ENCODE measurements around the gene CRELD2. TPM values are rescaled to one million over a fixed set of nuclear protein-coding genes. Genes with fewer than 3 reads are reported as not detected.

Gene CRELD2
- total and polyA plus RNA-seq, 2 of the 13 experiments (the other 11 are each of a cell fraction or from before 2014, with no cell fraction given) = 17.2 to 44.7 TPM

DNA sequence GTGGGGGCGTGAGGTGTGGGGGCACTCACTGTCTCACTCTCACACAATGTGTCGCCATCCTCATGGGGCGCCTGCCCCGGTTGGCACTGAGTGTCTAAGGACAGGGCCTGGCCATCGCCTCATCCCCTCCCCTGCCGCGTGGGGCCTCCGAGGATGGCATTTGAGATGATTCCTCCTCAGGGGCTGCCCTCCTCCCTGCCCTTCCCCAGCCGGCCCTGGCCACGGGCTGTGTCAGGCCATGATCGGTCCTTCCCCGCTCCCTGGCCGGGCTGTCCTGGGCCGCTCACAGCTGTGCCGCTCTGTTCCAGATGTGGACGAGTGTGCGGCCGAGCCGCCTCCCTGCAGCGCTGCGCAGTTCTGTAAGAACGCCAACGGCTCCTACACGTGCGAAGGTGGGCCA lies 4.5 kb downstream of the CRELD2 start (continued):
- TF ChIP-seq, protein P1, sequence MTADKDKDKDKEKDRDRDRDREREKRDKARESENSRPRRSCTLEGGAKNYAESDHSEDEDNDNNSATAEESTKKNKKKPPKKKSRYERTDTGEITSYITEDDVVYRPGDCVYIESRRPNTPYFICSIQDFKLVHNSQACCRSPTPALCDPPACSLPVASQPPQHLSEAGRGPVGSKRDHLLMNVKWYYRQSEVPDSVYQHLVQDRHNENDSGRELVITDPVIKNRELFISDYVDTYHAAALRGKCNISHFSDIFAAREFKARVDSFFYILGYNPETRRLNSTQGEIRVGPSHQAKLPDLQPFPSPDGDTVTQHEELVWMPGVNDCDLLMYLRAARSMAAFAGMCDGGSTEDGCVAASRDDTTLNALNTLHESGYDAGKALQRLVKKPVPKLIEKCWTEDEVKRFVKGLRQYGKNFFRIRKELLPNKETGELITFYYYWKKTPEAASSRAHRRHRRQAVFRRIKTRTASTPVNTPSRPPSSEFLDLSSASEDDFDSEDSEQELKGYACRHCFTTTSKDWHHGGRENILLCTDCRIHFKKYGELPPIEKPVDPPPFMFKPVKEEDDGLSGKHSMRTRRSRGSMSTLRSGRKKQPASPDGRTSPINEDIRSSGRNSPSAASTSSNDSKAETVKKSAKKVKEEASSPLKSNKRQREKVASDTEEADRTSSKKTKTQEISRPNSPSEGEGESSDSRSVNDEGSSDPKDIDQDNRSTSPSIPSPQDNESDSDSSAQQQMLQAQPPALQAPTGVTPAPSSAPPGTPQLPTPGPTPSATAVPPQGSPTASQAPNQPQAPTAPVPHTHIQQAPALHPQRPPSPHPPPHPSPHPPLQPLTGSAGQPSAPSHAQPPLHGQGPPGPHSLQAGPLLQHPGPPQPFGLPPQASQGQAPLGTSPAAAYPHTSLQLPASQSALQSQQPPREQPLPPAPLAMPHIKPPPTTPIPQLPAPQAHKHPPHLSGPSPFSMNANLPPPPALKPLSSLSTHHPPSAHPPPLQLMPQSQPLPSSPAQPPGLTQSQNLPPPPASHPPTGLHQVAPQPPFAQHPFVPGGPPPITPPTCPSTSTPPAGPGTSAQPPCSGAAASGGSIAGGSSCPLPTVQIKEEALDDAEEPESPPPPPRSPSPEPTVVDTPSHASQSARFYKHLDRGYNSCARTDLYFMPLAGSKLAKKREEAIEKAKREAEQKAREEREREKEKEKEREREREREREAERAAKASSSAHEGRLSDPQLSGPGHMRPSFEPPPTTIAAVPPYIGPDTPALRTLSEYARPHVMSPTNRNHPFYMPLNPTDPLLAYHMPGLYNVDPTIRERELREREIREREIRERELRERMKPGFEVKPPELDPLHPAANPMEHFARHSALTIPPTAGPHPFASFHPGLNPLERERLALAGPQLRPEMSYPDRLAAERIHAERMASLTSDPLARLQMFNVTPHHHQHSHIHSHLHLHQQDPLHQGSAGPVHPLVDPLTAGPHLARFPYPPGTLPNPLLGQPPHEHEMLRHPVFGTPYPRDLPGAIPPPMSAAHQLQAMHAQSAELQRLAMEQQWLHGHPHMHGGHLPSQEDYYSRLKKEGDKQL (CRISPR knock-in tag; IDR thresholded peaks at IDR 0.05; ENCODE audit: low read depth) = no peak
- no peak for TF ChIP-seq SMARCC2 (IDR thresholded peaks at IDR 0.05)
- no peak for TF ChIP-seq MBD4 (IDR thresholded peaks at IDR 0.05; ENCODE audit: borderline replicate concordance, low read length)
- TF ChIP-seq SMAD3 (CRISPR knock-in tag; IDR thresholded peaks at IDR 0.05) = no peak
- TF ChIP-seq ZBTB42 (CRISPR knock-in tag; IDR thresholded peaks at IDR 0.05) = no peak
- TF ChIP-seq PCBP2 (optimal IDR thresholded peaks at IDR 0.05; ENCODE audit: low read depth, low read length, poor library complexity, severe bottlenecking) = no peak
- TF ChIP-seq CAMTA2 (CRISPR knock-in tag; IDR thresholded peaks at IDR 0.05; ENCODE audit: borderline replicate concordance) = no peak
- TF ChIP-seq DNMT3B (CRISPR knock-in tag; conservative IDR thresholded peaks at IDR 0.05) = no peak
- no peak for TF ChIP-seq EED (CRISPR knock-in tag; IDR thresholded peaks at IDR 0.05)
- no peak for TF ChIP-seq YEATS2 (CRISPR knock-in tag; IDR thresholded peaks at IDR 0.05; ENCODE audit: borderline replicate concordance)
- TF ChIP-seq, protein P2, sequence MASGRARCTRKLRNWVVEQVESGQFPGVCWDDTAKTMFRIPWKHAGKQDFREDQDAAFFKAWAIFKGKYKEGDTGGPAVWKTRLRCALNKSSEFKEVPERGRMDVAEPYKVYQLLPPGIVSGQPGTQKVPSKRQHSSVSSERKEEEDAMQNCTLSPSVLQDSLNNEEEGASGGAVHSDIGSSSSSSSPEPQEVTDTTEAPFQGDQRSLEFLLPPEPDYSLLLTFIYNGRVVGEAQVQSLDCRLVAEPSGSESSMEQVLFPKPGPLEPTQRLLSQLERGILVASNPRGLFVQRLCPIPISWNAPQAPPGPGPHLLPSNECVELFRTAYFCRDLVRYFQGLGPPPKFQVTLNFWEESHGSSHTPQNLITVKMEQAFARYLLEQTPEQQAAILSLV (CRISPR knock-in tag; IDR thresholded peaks at IDR 0.05; ENCODE audit: borderline replicate concordance) = no peak

Measured in HepG2 (cell line).